ENCODE results near the gene SPAG6. TPM values are rescaled to one million over a fixed set of nuclear protein-coding genes. Genes with fewer than 3 reads are reported as not detected.

Gene SPAG6
- total RNA-seq, 1 experiment from 2014 or later: not detected

DNA sequence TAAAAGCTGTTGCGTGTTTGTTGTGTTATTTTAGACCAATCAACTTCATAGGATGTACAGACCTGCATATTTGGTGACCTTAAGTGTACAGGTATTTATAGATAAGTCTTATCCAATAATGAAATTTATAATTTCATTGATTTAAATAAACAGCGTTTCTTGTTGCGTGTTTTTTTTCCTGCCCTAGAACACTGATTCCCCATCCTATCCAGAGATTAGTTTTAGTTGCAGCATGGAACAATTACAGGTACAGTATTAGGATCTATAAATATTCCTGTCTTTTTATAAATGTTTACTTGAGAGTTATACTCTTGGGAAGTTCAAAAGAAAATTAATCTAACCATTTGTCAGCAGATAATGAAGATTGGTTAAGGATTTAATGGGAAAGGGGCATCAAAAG is 26.5 kb upstream of the SPAG6 start:
- no peaks in the 10 kb centered on the region for H3K9me2 ChIP-seq (ENCODE audit: insufficient read depth)
- no peaks in the 10 kb centered on the region for H3K9me3 ChIP-seq (ENCODE audit: insufficient read depth, low read depth)
- H3K79me2 ChIP-seq (ENCODE audit: low read depth): peaks cover 27% of the 10 kb centered on the region
- H3K36me3 ChIP-seq (ENCODE audit: low read depth): no peaks in the 10 kb centered on the region
- peaks cover 16% of the 10 kb centered on the region for H3K27me3 ChIP-seq (ENCODE audit: insufficient read depth, low read depth)
- ChIA-PET POLR2A (ENCODE audit: unreplicated experiment) (interaction anchor here (0.6 kb wide), 1 partner anchor 62 kb away, joined by 3 read pairs; no protein-coding TSS in a partner anchor), CTCF (no interaction called here)
- H3K4me3 ChIP-seq: no peak overlapping the region
- H3F3A ChIP-seq (ENCODE audit: insufficient read depth, low read depth): peaks cover 11% of the 10 kb centered on the region
- no peak for DNase-seq
- no peak overlapping the region for H3K27ac ChIP-seq
- TF ChIP-seq EZH2 (IDR thresholded peaks at IDR 0.05; ENCODE audit: low read depth): no peak
- TF ChIP-seq, protein P1, sequence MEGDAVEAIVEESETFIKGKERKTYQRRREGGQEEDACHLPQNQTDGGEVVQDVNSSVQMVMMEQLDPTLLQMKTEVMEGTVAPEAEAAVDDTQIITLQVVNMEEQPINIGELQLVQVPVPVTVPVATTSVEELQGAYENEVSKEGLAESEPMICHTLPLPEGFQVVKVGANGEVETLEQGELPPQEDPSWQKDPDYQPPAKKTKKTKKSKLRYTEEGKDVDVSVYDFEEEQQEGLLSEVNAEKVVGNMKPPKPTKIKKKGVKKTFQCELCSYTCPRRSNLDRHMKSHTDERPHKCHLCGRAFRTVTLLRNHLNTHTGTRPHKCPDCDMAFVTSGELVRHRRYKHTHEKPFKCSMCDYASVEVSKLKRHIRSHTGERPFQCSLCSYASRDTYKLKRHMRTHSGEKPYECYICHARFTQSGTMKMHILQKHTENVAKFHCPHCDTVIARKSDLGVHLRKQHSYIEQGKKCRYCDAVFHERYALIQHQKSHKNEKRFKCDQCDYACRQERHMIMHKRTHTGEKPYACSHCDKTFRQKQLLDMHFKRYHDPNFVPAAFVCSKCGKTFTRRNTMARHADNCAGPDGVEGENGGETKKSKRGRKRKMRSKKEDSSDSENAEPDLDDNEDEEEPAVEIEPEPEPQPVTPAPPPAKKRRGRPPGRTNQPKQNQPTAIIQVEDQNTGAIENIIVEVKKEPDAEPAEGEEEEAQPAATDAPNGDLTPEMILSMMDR (conservative IDR thresholded peaks at IDR 0.05): no peak
- no peak overlapping the region for H2AFZ ChIP-seq
- no peak overlapping the region; the same call in 1 of the 2 replicates for H3K4me2 ChIP-seq
- no TSS peak for BruUV-seq (replicated peaks)
- H3K4me1 ChIP-seq (replicated peaks; ENCODE audit: insufficient read depth): peaks cover 37% of the 10 kb centered on the region
- H4K20me1 ChIP-seq (ENCODE audit: insufficient read depth): peaks cover 6% of the 10 kb centered on the region
- intact Hi-C loops (cut with micrococcal nuclease; ENCODE audit: unreplicated experiment): loop anchor here (5.0 kb wide), 1 partner anchor 66 kb away; no protein-coding TSS in a partner anchor

DNA sequence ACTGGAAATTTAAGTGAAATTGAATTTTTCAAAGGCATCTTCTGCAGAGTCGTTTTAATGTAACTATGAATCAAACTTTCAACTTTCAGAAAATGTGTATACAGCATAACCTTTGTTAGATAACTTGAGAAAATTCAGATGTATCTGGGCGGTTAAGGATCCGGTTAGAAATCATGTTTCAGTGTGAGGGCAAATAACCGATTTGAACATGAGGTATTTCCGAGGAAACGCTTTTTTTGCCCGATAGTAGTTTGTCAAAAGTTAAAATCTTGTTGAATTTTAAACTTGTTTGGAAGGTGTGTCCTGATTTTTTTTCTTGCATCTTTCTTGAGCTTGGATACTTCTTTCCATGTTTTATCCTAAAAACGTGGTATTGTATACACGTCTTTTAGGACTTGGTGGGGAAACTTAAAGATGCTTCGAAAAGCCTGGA is 25.7 kb upstream of the SPAG6 start:
- peak overlapping the region; percentile 62; the same call in 1 of the 2 replicates for H3K4me3 ChIP-seq
- no peaks in the 10 kb centered on the region for H3K36me3 ChIP-seq (ENCODE audit: low read depth)
- TF ChIP-seq EZH2 (IDR thresholded peaks at IDR 0.05; ENCODE audit: low read depth): no peak
- TF ChIP-seq, protein P1 (conservative IDR thresholded peaks at IDR 0.05): no peak
- CTCF ChIA-PET: no interaction called here
- intact Hi-C loops (cut with micrococcal nuclease; ENCODE audit: unreplicated experiment): loop anchor here (5.0 kb wide), 1 partner anchor 67 kb away; no protein-coding TSS in a partner anchor
- peaks cover 45% of the 10 kb centered on the region for H3K4me1 ChIP-seq (replicated peaks; ENCODE audit: insufficient read depth)
- H3K9me2 ChIP-seq (ENCODE audit: insufficient read depth): no peaks in the 10 kb centered on the region
- peaks cover 11% of the 10 kb centered on the region for H3F3A ChIP-seq (ENCODE audit: insufficient read depth, low read depth)
- H3K27me3 ChIP-seq (ENCODE audit: insufficient read depth, low read depth): peaks cover 16% of the 10 kb centered on the region
- H4K20me1 ChIP-seq (ENCODE audit: insufficient read depth): peaks cover 9% of the 10 kb centered on the region
- POLR2A ChIA-PET (ENCODE audit: unreplicated experiment): interaction anchor here (0.6 kb wide), 2 partner anchors 62 to 480 kb away, joined by 3 to 4 read pairs; no protein-coding TSS in a partner anchor
- peaks cover 35% of the 10 kb centered on the region for H3K79me2 ChIP-seq (ENCODE audit: low read depth)
- no peak for DNase-seq
- H3K27ac ChIP-seq: no peak overlapping the region
- H2AFZ ChIP-seq: no peak overlapping the region
- peak overlapping the region; percentile 76 for H3K4me2 ChIP-seq
- no peaks in the 10 kb centered on the region for H3K9me3 ChIP-seq (ENCODE audit: insufficient read depth, low read depth)
- no TSS peak for BruUV-seq (replicated peaks)

DNA sequence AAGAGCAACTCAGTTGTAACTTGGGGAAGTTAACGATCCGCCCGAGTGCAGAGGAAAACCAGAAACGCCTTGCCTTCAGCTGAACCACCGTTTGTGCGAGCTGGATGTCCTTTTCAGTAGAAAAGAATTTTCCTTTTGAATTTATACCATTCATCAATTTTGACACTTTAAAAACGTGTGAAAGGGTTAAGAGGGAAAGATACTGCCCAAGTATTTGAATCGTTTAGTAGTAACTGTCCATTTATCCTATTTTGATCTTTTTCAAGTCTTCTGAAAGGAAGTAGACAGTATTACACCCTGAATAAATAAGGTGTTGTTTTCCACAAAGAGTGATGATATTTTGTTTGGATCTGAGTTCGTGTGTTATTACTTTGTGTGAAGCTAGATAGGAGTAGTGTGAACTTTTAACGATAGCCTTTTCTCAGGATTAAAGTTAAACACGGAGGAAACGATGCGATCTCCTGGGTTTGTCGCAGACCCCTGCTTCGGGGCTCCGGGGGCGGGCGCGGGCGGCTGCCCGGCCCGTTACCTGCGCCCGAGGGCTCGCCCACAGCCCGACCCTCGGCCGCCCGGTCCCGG is 25.2 kb upstream of the SPAG6 start:
- Histone ChIP-seq H3K4me2 (peak overlapping the region; percentile 76), H3K27ac (no peak overlapping the region), H4K20me1 (ENCODE audit: insufficient read depth) (peaks cover 9% of the 10 kb centered on the region), H3K36me3 (ENCODE audit: low read depth) (no peaks in the 10 kb centered on the region), H2AFZ (peak overlapping the region; percentile 62; the same call in 1 of the 2 replicates), H3K79me2 (ENCODE audit: low read depth) (peaks cover 40% of the 10 kb centered on the region), H3F3A (ENCODE audit: insufficient read depth, low read depth) (peaks cover 14% of the 10 kb centered on the region), H3K4me1 (replicated peaks; ENCODE audit: insufficient read depth) (peaks cover 45% of the 10 kb centered on the region), H3K9me2 (ENCODE audit: insufficient read depth) (no peaks in the 10 kb centered on the region), H3K27me3 (ENCODE audit: insufficient read depth, low read depth) (peaks cover 16% of the 10 kb centered on the region), H3K4me3 (peak overlapping the region; percentile 62; the same call in 1 of the 2 replicates), H3K9me3 (ENCODE audit: insufficient read depth, low read depth) (no peaks in the 10 kb centered on the region)
- no TSS peak for BruUV-seq (replicated peaks)
- POLR2A ChIA-PET (ENCODE audit: unreplicated experiment): interaction anchor here (0.6 kb wide), 1 partner anchor 479 kb away, joined by 4 read pairs; no protein-coding TSS in a partner anchor
- CTCF ChIA-PET: no interaction called here
- no peak for DNase-seq
- no peak for TF ChIP-seq EZH2 (IDR thresholded peaks at IDR 0.05; ENCODE audit: low read depth)
- TF ChIP-seq, protein P1 (conservative IDR thresholded peaks at IDR 0.05): no peak
- intact Hi-C loops (cut with micrococcal nuclease; ENCODE audit: unreplicated experiment): loop anchor here (2.0 to 10.0 kb wide), 6 partner anchors 68 to 745 kb away; partner anchors contain the start of gene PIP4K2A
